Measurements from ENCODE around the gene SPAG16.

GRCh38 chr2:213544940-213545339 is 260.7 kb downstream of the SPAG16 start:
- TF ChIP-seq CTCF (IDR thresholded peaks at IDR 0.05) (no peak), POLR2A (IDR thresholded peaks at IDR 0.05) (no peak)

Data from heart left ventricle (tissue), 13 donors.